ENCODE data around the gene LRRC74A. TPM values are rescaled to one million over a fixed set of nuclear protein-coding genes. Genes with fewer than 3 reads are reported as not detected.
A peak's percentile ranks its signal among the peaks of the same experiment; 100 is the strongest.

LRRC74A gene
- not detected for total RNA-seq

GRCh38 chr14:76826122-76826521 is at the start of gene LRRC74A:
TSS of gene LRRC74A (plus strand) at chr14:76826408. CDS start at chr14:76826698, 290 bp downstream.
- ChIA-PET POLR2A (no interaction called here), CTCF (no interaction called here)
- H3K4me3 Mint-ChIP-seq = no peak within 1 kb of the TSS
- intact Hi-C loops (cut with DNase I, micrococcal nuclease) = no loop called here
- no peaks in the 10 kb centered on the region for H3K4me1 Mint-ChIP-seq
- ATAC-seq = peak; percentile 63
- DNase-seq = peak; percentile 32
- H3K36me3 Mint-ChIP-seq (ENCODE audit: low read depth) = no peaks in the 10 kb centered on the region
- H3K9me3 Mint-ChIP-seq (ENCODE audit: low read depth) = no peaks in the 10 kb centered on the region
- H3K27ac Mint-ChIP-seq = no peak within 1 kb of the TSS
- peaks cover 2% of the 10 kb centered on the region for H3K27me3 Mint-ChIP-seq

GRCh38 chr14:76776428-76777251 is 49.6 kb upstream of the LRRC74A start:
- Mint-ChIP-seq H3K9me3 (ENCODE audit: low read depth) (no peaks in the 10 kb centered on the region), H3K4me3 (no peak overlapping the region), H3K4me1 (peaks cover 8% of the 10 kb centered on the region), H3K27ac (no peak overlapping the region), H3K36me3 (ENCODE audit: low read depth) (peaks cover 5% of the 10 kb centered on the region), H3K27me3 (no peaks in the 10 kb centered on the region)
- intact Hi-C loops (cut with DNase I, micrococcal nuclease) = no loop called here
- ChIA-PET POLR2A (no interaction called here), CTCF (interaction anchor here (0.7 to 2.0 kb wide), 3 partner anchors 9 to 322 kb away, joined by 3 to 6 read pairs (median 4); no protein-coding TSS in a partner anchor)
- DNase-seq = peak; percentile 30
- no peak for ATAC-seq

- H3K27me3 Mint-ChIP-seq = no peaks in the 10 kb centered on the region
- no peak for ATAC-seq
- intact Hi-C loops (cut with DNase I, micrococcal nuclease) = no loop called here
- no peak overlapping the region for H3K27ac Mint-ChIP-seq
- ChIA-PET POLR2A (interaction anchor here (0.6 kb wide), 1 partner anchor 524 kb away, joined by 4 read pairs; no protein-coding TSS in a partner anchor), CTCF (interaction anchor here (0.6 to 1.3 kb wide), 2 partner anchors 18 to 270 kb away, joined by 3 read pairs; no protein-coding TSS in a partner anchor)
- peaks cover 6% of the 10 kb centered on the region for H3K36me3 Mint-ChIP-seq (ENCODE audit: low read depth)
- no peak for DNase-seq
- H3K4me3 Mint-ChIP-seq = no peak overlapping the region
- peaks cover 17% of the 10 kb centered on the region for H3K4me1 Mint-ChIP-seq
- H3K9me3 Mint-ChIP-seq (ENCODE audit: low read depth) = no peaks in the 10 kb centered on the region
Measured at GRCh38 chr14:76777721-76778120, 48.5 kb upstream of the LRRC74A start.

DNA sequence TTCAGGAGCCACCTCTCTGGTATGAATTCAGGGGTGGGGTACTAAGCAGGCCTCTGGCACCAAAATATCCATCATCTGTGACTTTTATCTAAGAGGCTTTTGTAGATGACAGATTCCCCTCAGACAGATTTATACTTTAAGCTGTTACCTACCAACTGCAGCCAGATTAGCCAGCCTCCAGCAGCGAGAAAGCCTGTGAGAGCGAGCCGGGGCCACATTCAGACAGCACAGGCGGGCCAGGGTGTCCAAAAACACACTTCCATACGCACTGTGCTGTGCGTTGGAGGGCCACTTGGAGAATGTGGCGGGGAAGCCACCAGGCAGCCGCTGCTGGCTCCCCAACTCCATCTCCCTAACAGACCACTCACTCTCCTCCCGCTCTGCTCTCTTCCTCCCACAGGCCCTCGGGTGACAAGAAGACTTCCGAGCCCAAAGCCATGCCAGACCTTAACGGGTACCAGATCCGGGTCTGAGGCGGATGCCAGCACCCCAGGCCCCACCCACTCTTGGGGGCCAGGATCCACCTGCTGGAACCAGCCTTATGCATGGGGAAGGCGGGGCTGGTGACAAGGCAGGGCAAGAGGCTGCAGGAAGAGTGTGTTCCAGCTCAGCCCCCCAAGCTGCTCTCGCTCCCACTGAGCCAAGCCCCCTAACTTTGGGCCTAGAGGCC is 47.5 kb upstream of the LRRC74A start:
- DNase-seq = no peak
- Mint-ChIP-seq H3K9me3 (ENCODE audit: low read depth) (no peaks in the 10 kb centered on the region), H3K4me3 (no peak overlapping the region), H3K4me1 (peaks cover 22% of the 10 kb centered on the region), H3K36me3 (ENCODE audit: low read depth) (peaks cover 6% of the 10 kb centered on the region), H3K27me3 (no peaks in the 10 kb centered on the region), H3K27ac (no peak overlapping the region)
- POLR2A ChIA-PET = interaction anchor here (0.6 kb wide), 1 partner anchor 523 kb away, joined by 4 read pairs; no protein-coding TSS in a partner anchor
- CTCF ChIA-PET = no interaction called here
- intact Hi-C loops (cut with DNase I, micrococcal nuclease) = no loop called here
- no peak for ATAC-seq

GRCh38 chr14:76779221-76780057 is 46.8 kb upstream of the LRRC74A start:
- Mint-ChIP-seq H3K36me3 (ENCODE audit: low read depth) (peaks cover 6% of the 10 kb centered on the region), H3K4me3 (no peak overlapping the region), H3K9me3 (ENCODE audit: low read depth) (no peaks in the 10 kb centered on the region), H3K4me1 (peaks cover 24% of the 10 kb centered on the region), H3K27me3 (no peaks in the 10 kb centered on the region), H3K27ac (no peak overlapping the region)
- ATAC-seq (no peak), DNase-seq (no peak)
- ChIA-PET POLR2A (no interaction called here), CTCF (interaction anchor here (0.6 kb wide), 1 partner anchor 253 kb away, joined by 4 read pairs; no protein-coding TSS in a partner anchor)
- intact Hi-C loops (cut with DNase I, micrococcal nuclease) = no loop called here

- H3K27me3 Mint-ChIP-seq = no peaks in the 10 kb centered on the region
- H3K4me3 Mint-ChIP-seq = no peak overlapping the region
- CTCF ChIA-PET = interaction anchor here (0.6 kb wide), 1 partner anchor 252 kb away, joined by 4 read pairs; no protein-coding TSS in a partner anchor
- ATAC-seq = no peak
- intact Hi-C loops (cut with DNase I, micrococcal nuclease) = no loop called here
- POLR2A ChIA-PET = no interaction called here
- H3K27ac Mint-ChIP-seq = no peak overlapping the region
- no peak for DNase-seq
- peaks cover 11% of the 10 kb centered on the region for H3K36me3 Mint-ChIP-seq (ENCODE audit: low read depth)
- H3K4me1 Mint-ChIP-seq = peaks cover 30% of the 10 kb centered on the region
- H3K9me3 Mint-ChIP-seq (ENCODE audit: low read depth) = no peaks in the 10 kb centered on the region
Measured at GRCh38 chr14:76780058-76780345, 46.2 kb upstream of the LRRC74A start.

GRCh38 chr14:76780360-76780759 is 45.8 kb upstream of the LRRC74A start:
- DNase-seq (no peak), ATAC-seq (no peak)
- intact Hi-C loops (cut with DNase I, micrococcal nuclease) = no loop called here
- peaks cover 12% of the 10 kb centered on the region for H3K36me3 Mint-ChIP-seq (ENCODE audit: low read depth)
- no peaks in the 10 kb centered on the region for H3K27me3 Mint-ChIP-seq
- POLR2A ChIA-PET = no interaction called here
- no peak overlapping the region for H3K4me3 Mint-ChIP-seq
- H3K4me1 Mint-ChIP-seq = peaks cover 32% of the 10 kb centered on the region
- peak overlapping the region; percentile 29 for H3K27ac Mint-ChIP-seq
- CTCF ChIA-PET = interaction anchor here (0.6 kb wide), 1 partner anchor 252 kb away, joined by 4 read pairs; no protein-coding TSS in a partner anchor
- H3K9me3 Mint-ChIP-seq (ENCODE audit: low read depth) = no peaks in the 10 kb centered on the region

DNA sequence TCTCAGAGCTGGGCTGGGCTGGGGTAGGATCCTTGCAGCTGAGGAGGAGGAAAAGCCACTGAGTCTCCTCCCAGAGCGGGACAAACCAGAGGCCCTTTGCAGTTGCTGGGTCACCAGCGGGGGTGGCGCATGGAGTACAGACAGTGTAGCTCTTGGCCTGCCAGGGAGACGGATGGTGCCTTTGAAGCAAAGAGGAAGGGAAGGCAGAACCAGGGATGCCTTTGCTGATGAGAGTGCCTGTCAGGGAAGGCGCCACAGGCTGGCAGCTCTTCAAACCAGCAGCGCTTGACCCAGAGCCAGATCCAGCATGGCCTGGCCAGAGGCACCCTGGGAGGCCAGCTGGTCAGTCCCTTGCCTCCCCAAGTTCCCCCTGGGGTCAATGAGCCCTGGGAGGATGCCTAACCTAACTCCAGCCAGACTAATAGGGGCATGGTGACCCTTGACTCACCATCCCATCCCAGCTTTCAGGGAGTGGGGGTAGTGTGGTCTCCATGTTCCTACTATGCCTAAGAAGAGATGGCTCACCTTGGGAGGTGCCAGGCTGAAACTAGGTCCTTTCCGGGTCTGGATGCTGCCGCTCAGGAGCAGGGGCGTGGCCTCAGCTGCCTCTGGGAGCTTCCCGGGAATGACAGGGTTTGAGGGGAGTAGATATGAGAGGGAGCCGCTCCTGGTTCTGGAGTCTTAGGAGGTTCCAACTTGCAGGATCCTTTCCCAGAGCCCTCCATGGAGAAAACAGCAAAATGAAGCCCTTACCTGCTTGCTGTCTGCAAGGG is 45.1 kb upstream of the LRRC74A start:
- CTCF ChIA-PET = interaction anchor here (0.8 to 1.1 kb wide), 2 partner anchors 65 to 127 kb away, joined by 4 read pairs; no protein-coding TSS in a partner anchor
- POLR2A ChIA-PET = no interaction called here
- Mint-ChIP-seq H3K4me3 (no peak overlapping the region), H3K4me1 (peaks cover 32% of the 10 kb centered on the region), H3K27ac (peak overlapping the region; percentile 29), H3K27me3 (no peaks in the 10 kb centered on the region), H3K36me3 (ENCODE audit: low read depth) (peaks cover 12% of the 10 kb centered on the region), H3K9me3 (ENCODE audit: low read depth) (no peaks in the 10 kb centered on the region)
- intact Hi-C loops (cut with DNase I, micrococcal nuclease) = no loop called here
- ATAC-seq (no peak), DNase-seq (no peak)

DNA sequence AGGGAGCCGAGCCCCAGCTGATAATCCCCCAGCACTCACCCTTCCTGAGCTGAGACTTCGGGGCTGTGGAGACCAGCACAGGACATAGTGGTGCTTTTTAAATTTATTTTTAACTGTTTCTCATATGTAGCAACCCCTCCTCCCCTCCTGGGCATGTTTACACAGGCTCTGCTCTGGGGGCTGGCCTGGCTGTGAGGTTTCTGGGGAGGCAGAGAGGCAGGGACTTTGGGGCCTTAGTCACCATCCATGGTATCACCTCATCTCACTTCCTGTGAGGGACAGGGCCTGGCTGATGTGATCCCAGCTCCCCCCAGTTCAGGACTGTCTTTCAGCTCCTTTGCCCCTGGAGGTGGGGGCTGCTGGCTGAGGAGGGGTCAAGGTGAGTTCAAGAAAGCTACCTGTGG is 44.6 kb upstream of the LRRC74A start:
- peak; percentile 44 for ATAC-seq
- H3K4me3 Mint-ChIP-seq = no peak overlapping the region
- peaks cover 32% of the 10 kb centered on the region for H3K4me1 Mint-ChIP-seq
- intact Hi-C loops (cut with DNase I, micrococcal nuclease) = no loop called here
- H3K36me3 Mint-ChIP-seq (ENCODE audit: low read depth) = peaks cover 16% of the 10 kb centered on the region
- H3K27me3 Mint-ChIP-seq = no peaks in the 10 kb centered on the region
- H3K9me3 Mint-ChIP-seq (ENCODE audit: low read depth) = no peaks in the 10 kb centered on the region
- ChIA-PET POLR2A (no interaction called here), CTCF (interaction anchor here (0.8 to 1.1 kb wide), 2 partner anchors 66 to 128 kb away, joined by 4 read pairs; no protein-coding TSS in a partner anchor)
- no peak overlapping the region for H3K27ac Mint-ChIP-seq
- peak; percentile 34 for DNase-seq

DNA sequence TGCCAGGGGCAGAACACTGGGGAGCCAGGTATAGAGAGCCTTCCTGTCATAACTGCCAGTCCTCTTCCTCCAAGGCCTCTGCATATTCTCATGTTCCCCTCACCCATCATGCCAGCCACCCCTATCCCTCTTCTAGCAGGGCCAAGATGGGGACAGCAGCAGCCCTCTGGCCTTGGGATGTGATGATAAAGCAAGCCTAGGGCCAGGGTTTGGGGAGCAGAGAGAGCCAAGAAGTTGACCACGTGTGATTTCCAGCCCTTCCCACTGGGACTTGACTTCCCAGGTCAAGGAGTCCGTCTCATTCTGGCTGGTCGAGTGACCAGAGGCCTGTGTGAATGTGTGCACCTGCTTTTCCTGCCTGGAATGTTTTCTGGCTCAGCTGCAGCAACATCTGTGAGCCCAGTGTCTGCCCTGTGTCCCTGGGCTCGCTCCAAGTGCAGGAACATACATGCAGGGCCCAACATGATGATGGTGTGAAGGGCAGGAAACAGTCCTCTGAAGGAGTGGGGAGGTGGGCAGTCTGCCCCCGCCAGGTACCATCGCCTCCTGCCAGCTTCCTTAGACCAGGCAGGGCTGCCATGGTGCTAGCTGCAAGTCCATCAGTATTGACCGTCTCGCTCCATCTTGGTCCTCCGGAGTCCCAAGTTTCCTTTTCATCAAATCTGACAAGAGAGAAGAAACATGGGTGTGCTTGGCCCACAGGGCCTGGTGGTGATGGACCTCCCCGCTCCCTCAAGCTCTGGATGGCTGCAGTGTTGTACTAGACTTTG is 43.9 kb upstream of the LRRC74A start:
- no peak for ATAC-seq
- no peaks in the 10 kb centered on the region for H3K27me3 Mint-ChIP-seq

More for the DNA sequence above, 43.9 kb upstream of the LRRC74A start:
- H3K4me1 Mint-ChIP-seq = peaks cover 32% of the 10 kb centered on the region
- no peak overlapping the region for H3K4me3 Mint-ChIP-seq
- peak overlapping the region; percentile 93 for H3K27ac Mint-ChIP-seq
- H3K36me3 Mint-ChIP-seq (ENCODE audit: low read depth) = peaks cover 22% of the 10 kb centered on the region
- ChIA-PET POLR2A (no interaction called here), CTCF (interaction anchor here (0.6 to 8.0 kb wide), 7 partner anchors 12 to 128 kb away, joined by 3 to 88 read pairs (median 5); partner anchors contain the start of gene ANGEL1)
- no peak for DNase-seq
- no peaks in the 10 kb centered on the region for H3K9me3 Mint-ChIP-seq (ENCODE audit: low read depth)
- intact Hi-C loops (cut with DNase I, micrococcal nuclease) = no loop called here
